Measurements from ENCODE around the gene C1QTNF5.

Gene C1QTNF5

GRCh38 chr11:119381181-119381988, 40.7 kb upstream of the C1QTNF5 start, which contains the start of gene USP2 (continued):
- TF ChIP-seq ZBTB8A (tag by site-specific recombination; IDR thresholded peaks at IDR 0.05) (0 out of 2 replicates have a peak, but pooled peaks have one; percentile 33), ZNF221 (tag by site-specific recombination; IDR thresholded peaks at IDR 0.05; ENCODE audit: borderline replicate concordance) (no peak), ZNF133 (tag by site-specific recombination; IDR thresholded peaks at IDR 0.05) (no peak), ZNF513 (tag by site-specific recombination; IDR thresholded peaks at IDR 0.05) (no peak), ZNF112 (tag by site-specific recombination; IDR thresholded peaks at IDR 0.05) (no peak), ZBTB48 (tag by site-specific recombination; IDR thresholded peaks at IDR 0.05) (peak; percentile 40; the same call in 1 of the 2 replicates), ZNF704 (tag by site-specific recombination; IDR thresholded peaks at IDR 0.05) (no peak), ZNF600 (tag by site-specific recombination; IDR thresholded peaks at IDR 0.05) (no peak), ZNF423 (tag by site-specific recombination; IDR thresholded peaks at IDR 0.05) (peak; percentile 86), ZBTB6 (tag by site-specific recombination; IDR thresholded peaks at IDR 0.05) (peak; percentile 41; the same call in 1 of the 2 replicates), EGR2 (tag by site-specific recombination; IDR thresholded peaks at IDR 0.05; ENCODE audit: low read depth) (no peak), ZSCAN16 (tag by site-specific recombination; IDR thresholded peaks at IDR 0.05) (no peak), ZNF654 (tag by site-specific recombination; IDR thresholded peaks at IDR 0.05; ENCODE audit: low read depth) (0 out of 2 replicates have a peak, but pooled peaks have one; percentile 15), PRDM1 (tag by site-specific recombination; IDR thresholded peaks at IDR 0.05) (no peak), ZBTB20 (tag by site-specific recombination; IDR thresholded peaks at IDR 0.05) (peak; percentile 97), SP2 (tag by site-specific recombination; IDR thresholded peaks at IDR 0.05) (peak; percentile 69), KLF16 (tag by site-specific recombination; IDR thresholded peaks at IDR 0.05) (peak; percentile 44; the same call in 1 of the 2 replicates), SCRT1 (tag by site-specific recombination; IDR thresholded peaks at IDR 0.05; ENCODE audit: borderline replicate concordance) (no peak), ZNF544 (tag by site-specific recombination; IDR thresholded peaks at IDR 0.05) (no peak), ZFHX2 (tag by site-specific recombination; conservative IDR thresholded peaks at IDR 0.05) (0 out of 2 replicates have a peak, but pooled peaks have one; percentile 20), SCRT2 (tag by site-specific recombination; IDR thresholded peaks at IDR 0.05) (no peak), ZNF2 (tag by site-specific recombination; IDR thresholded peaks at IDR 0.05) (peak; percentile 20; the same call in 1 of the 2 replicates), ZNF629 (tag by site-specific recombination; IDR thresholded peaks at IDR 0.05) (peak; percentile 99), ZBTB11 (tag by site-specific recombination; conservative IDR thresholded peaks at IDR 0.05; ENCODE audit: low read depth) (no peak)
- TF ChIP-seq, protein P1, sequence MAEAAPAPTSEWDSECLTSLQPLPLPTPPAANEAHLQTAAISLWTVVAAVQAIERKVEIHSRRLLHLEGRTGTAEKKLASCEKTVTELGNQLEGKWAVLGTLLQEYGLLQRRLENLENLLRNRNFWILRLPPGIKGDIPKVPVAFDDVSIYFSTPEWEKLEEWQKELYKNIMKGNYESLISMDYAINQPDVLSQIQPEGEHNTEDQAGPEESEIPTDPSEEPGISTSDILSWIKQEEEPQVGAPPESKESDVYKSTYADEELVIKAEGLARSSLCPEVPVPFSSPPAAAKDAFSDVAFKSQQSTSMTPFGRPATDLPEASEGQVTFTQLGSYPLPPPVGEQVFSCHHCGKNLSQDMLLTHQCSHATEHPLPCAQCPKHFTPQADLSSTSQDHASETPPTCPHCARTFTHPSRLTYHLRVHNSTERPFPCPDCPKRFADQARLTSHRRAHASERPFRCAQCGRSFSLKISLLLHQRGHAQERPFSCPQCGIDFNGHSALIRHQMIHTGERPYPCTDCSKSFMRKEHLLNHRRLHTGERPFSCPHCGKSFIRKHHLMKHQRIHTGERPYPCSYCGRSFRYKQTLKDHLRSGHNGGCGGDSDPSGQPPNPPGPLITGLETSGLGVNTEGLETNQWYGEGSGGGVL (tag by site-specific recombination; IDR thresholded peaks at IDR 0.05): no peak
- TF ChIP-seq, protein P2, sequence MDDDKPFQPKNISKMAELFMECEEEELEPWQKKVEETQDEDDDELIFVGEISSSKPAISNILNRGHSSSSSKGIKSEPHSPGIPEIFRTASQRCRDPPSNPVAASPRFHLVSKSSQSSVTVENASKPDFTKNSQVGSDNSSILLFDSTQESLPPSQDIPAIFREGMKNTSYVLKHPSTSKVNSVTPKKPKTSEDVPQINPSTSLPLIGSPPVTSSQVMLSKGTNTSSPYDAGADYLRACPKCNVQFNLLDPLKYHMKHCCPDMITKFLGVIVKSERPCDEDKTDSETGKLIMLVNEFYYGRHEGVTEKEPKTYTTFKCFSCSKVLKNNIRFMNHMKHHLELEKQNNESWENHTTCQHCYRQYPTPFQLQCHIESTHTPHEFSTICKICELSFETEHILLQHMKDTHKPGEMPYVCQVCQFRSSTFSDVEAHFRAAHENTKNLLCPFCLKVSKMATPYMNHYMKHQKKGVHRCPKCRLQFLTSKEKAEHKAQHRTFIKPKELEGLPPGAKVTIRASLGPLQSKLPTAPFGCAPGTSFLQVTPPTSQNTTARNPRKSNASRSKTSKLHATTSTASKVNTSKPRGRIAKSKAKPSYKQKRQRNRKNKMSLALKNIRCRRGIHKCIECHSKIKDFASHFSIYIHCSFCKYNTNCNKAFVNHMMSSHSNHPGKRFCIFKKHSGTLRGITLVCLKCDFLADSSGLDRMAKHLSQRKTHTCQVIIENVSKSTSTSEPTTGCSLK (tag by site-specific recombination; IDR thresholded peaks at IDR 0.05): no peak
- TF ChIP-seq, protein P3, sequence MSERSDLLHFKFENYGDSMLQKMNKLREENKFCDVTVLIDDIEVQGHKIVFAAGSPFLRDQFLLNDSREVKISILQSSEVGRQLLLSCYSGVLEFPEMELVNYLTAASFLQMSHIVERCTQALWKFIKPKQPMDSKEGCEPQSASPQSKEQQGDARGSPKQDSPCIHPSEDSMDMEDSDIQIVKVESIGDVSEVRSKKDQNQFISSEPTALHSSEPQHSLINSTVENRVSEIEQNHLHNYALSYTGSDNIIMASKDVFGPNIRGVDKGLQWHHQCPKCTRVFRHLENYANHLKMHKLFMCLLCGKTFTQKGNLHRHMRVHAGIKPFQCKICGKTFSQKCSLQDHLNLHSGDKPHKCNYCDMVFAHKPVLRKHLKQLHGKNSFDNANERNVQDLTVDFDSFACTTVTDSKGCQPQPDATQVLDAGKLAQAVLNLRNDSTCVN (tag by site-specific recombination; optimal IDR thresholded peaks at IDR 0.05): peak; percentile 26
